Neural crest cell (in vitro differentiated cells): Measurements from ENCODE around the gene SCCPDH. TPM values are rescaled to one million over a fixed set of nuclear protein-coding genes. Genes with fewer than 3 reads are reported as not detected.
"Not testable (repeated sequence)": the region's sequence is repeated elsewhere in the genome, so short reads cannot be mapped to it uniquely, and the experiment has no call there.

Experiments used
- DNase-seq: peaks from one replicate; pipeline ENCODE4 v3.0.0; 2021; ENCODE audit warnings: low read depth, mixed read lengths, low spot score
- H3K27ac Mint-ChIP-seq: one replicate; pipeline ENCODE4 v1.8.0; 2021; ENCODE audit warnings: mild to moderate bottlenecking, mixed read lengths; ENCODE audit not compliant: unreplicated experiment
- H3K27me3 Mint-ChIP-seq: 2 replicates; pipeline ENCODE4 v1.8.0; 2021; ENCODE audit warnings: low read depth, mild to moderate bottlenecking, mixed read lengths
- H3K36me3 Mint-ChIP-seq: 2 replicates; pipeline ENCODE4 v1.8.0; 2021; ENCODE audit warnings: low read depth, mild to moderate bottlenecking, mixed read lengths
- H3K4me1 Mint-ChIP-seq: 2 replicates; pipeline ENCODE4 v1.8.0; 2021; ENCODE audit warnings: mixed read lengths
- H3K4me3 Mint-ChIP-seq: one replicate; pipeline ENCODE4 v1.8.0; 2021; ENCODE audit warnings: mild to moderate bottlenecking, mixed read lengths
- H3K9me3 Mint-ChIP-seq: 2 replicates; pipeline ENCODE4 v1.8.0; 2021; ENCODE audit warnings: mixed read lengths
- CTCF ChIP-seq: fragments of 200-600 bp; sonication (generic); conservative IDR thresholded peaks from 2 replicates; pipeline ENCODE4 v1.5.0; 2021; ENCODE audit warnings: antibody characterized with exemption, mild to moderate bottlenecking
- total RNA-seq: library from RNA; stranded (reverse); gene quantifications from 2 replicates; pipeline ENCODE4 v1.2.1, GENCODE V29; 2021

Gene SCCPDH
- total RNA-seq, 1 donor from 2014 or later: 53.1 TPM

GRCh38 chr1:246690100-246690499, 34.1 kb upstream of the SCCPDH start:
- Mint-ChIP-seq H3K27ac (no peak overlapping the region), H3K4me3 (no peak overlapping the region), H3K9me3 (peaks cover 6% of the 10 kb centered on the region), H3K27me3 (no peaks in the 10 kb centered on the region), H3K36me3 (no peaks in the 10 kb centered on the region), H3K4me1 (peaks cover 11% of the 10 kb centered on the region)
- no peak for TF ChIP-seq CTCF
- no peak for DNase-seq

GRCh38 chr1:246691622-246692495, 32.4 kb upstream of the SCCPDH start:
- Mint-ChIP-seq H3K4me1 (peaks cover 17% of the 10 kb centered on the region), H3K4me3 (no peak overlapping the region), H3K9me3 (peaks cover 9% of the 10 kb centered on the region), H3K27ac (no peak overlapping the region), H3K27me3 (peaks cover 3% of the 10 kb centered on the region), H3K36me3 (peaks cover 4% of the 10 kb centered on the region)
- DNase-seq: no peak
- TF ChIP-seq CTCF: no peak

- DNase-seq, H3K27me3 Mint-ChIP-seq: not testable (repeated sequence)
Measured at GRCh38 chr1:246694213-246694895, 29.9 kb upstream of the SCCPDH start.

GRCh38 chr1:246695136-246695535, 29.1 kb upstream of the SCCPDH start:
- peaks cover 4% of the 10 kb centered on the region for H3K36me3 Mint-ChIP-seq
- H3K4me3 Mint-ChIP-seq: no peak overlapping the region
- no peak for TF ChIP-seq CTCF
- peaks cover 3% of the 10 kb centered on the region for H3K27me3 Mint-ChIP-seq
- H3K27ac Mint-ChIP-seq: no peak overlapping the region
- H3K4me1 Mint-ChIP-seq: peaks cover 23% of the 10 kb centered on the region
- peaks cover 9% of the 10 kb centered on the region for H3K9me3 Mint-ChIP-seq
- DNase-seq: no peak

More at GRCh38 chr1:246694213-246694895, 29.9 kb upstream of the SCCPDH start:
- not testable (repeated sequence) for H3K9me3 Mint-ChIP-seq, H3K4me3 Mint-ChIP-seq, H3K36me3 Mint-ChIP-seq, H3K27ac Mint-ChIP-seq
- peaks cover 22% of the 10 kb centered on the region for H3K4me1 Mint-ChIP-seq

GRCh38 chr1:246695666-246696065, 28.5 kb upstream of the SCCPDH start:
- H3K9me3 Mint-ChIP-seq: peaks cover 9% of the 10 kb centered on the region
- peaks cover 4% of the 10 kb centered on the region for H3K36me3 Mint-ChIP-seq
- H3K27ac Mint-ChIP-seq: no peak overlapping the region
- H3K4me3 Mint-ChIP-seq: no peak overlapping the region
- peaks cover 3% of the 10 kb centered on the region for H3K27me3 Mint-ChIP-seq
- TF ChIP-seq CTCF: no peak
- no peak for DNase-seq
- H3K4me1 Mint-ChIP-seq: peaks cover 23% of the 10 kb centered on the region
